ENCODE data around the gene TLE6. TPM values are rescaled to one million over a fixed set of nuclear protein-coding genes. Genes with fewer than 3 reads are reported as not detected.
A peak's percentile ranks its signal among the peaks of the same experiment; 100 is the strongest.

TLE6 gene
- total RNA-seq, 1 donor, result 0.72 TPM

GRCh38 chr19:3024870-3025548 is 47.6 kb downstream of the TLE6 start:
- H3K79me2 ChIP-seq (ENCODE audit: insufficient read depth, low read length), result no peaks in the 10 kb centered on the region
- H3K4me3 ChIP-seq (ENCODE audit: insufficient read depth, low read length), result no peak overlapping the region
- DNase-seq (ENCODE audit: insufficient read length, low spot score, missing footprints), result peak; percentile 65
- peaks cover 18% of the 10 kb centered on the region for H3K27me3 ChIP-seq (ENCODE audit: insufficient read depth, low read length)
- no peak for TF ChIP-seq CTCF (IDR thresholded peaks at IDR 0.05; ENCODE audit: extremely low read depth, low read depth, low read length)
- H3K27ac ChIP-seq (ENCODE audit: low read depth, low read length), result no peak overlapping the region
- H3K4me2 ChIP-seq (ENCODE audit: insufficient read depth, low read length), result no peak overlapping the region
- H3K4me1 ChIP-seq (ENCODE audit: insufficient read depth, low read length), result no peaks in the 10 kb centered on the region
- H3K36me3 ChIP-seq (ENCODE audit: insufficient read depth, low read length), result no peaks in the 10 kb centered on the region
- no peak overlapping the region for H2AFZ ChIP-seq (ENCODE audit: low read length)
- H3K9me3 ChIP-seq (ENCODE audit: low read depth, low read length), result no peaks in the 10 kb centered on the region
- H4K20me1 ChIP-seq (ENCODE audit: insufficient read depth, low read length), result no peaks in the 10 kb centered on the region

GRCh38 chr19:3025549-3025886 is 48.2 kb downstream of the TLE6 start:
- H3K4me3 ChIP-seq (ENCODE audit: insufficient read depth, low read length), result no peak overlapping the region
- H4K20me1 ChIP-seq (ENCODE audit: insufficient read depth, low read length), result no peaks in the 10 kb centered on the region
- no peak overlapping the region for H3K27ac ChIP-seq (ENCODE audit: low read depth, low read length)
- DNase-seq (ENCODE audit: insufficient read length, low spot score, missing footprints), result peak; percentile 54
- no peaks in the 10 kb centered on the region for H3K79me2 ChIP-seq (ENCODE audit: insufficient read depth, low read length)
- H3K9me3 ChIP-seq (ENCODE audit: low read depth, low read length), result no peaks in the 10 kb centered on the region
- no peak overlapping the region for H3K4me2 ChIP-seq (ENCODE audit: insufficient read depth, low read length)
- no peak overlapping the region for H2AFZ ChIP-seq (ENCODE audit: low read length)
- TF ChIP-seq CTCF (IDR thresholded peaks at IDR 0.05; ENCODE audit: extremely low read depth, low read depth, low read length), result no peak
- no peaks in the 10 kb centered on the region for H3K36me3 ChIP-seq (ENCODE audit: insufficient read depth, low read length)
- no peaks in the 10 kb centered on the region for H3K4me1 ChIP-seq (ENCODE audit: insufficient read depth, low read length)
- H3K27me3 ChIP-seq (ENCODE audit: insufficient read depth, low read length), result peaks cover 23% of the 10 kb centered on the region

GRCh38 chr19:3026768-3027167 is 49.4 kb downstream of the TLE6 start:
- no peak for TF ChIP-seq CTCF (IDR thresholded peaks at IDR 0.05; ENCODE audit: extremely low read depth, low read depth, low read length)
- peak; percentile 58 for DNase-seq (ENCODE audit: insufficient read length, low spot score, missing footprints)
- Histone ChIP-seq H3K36me3 (ENCODE audit: insufficient read depth, low read length) (no peaks in the 10 kb centered on the region), H3K27me3 (ENCODE audit: insufficient read depth, low read length) (peaks cover 34% of the 10 kb centered on the region), H3K79me2 (ENCODE audit: insufficient read depth, low read length) (no peaks in the 10 kb centered on the region), H3K4me3 (ENCODE audit: insufficient read depth, low read length) (no peak overlapping the region), H3K9me3 (ENCODE audit: low read depth, low read length) (no peaks in the 10 kb centered on the region), H4K20me1 (ENCODE audit: insufficient read depth, low read length) (no peaks in the 10 kb centered on the region), H3K27ac (ENCODE audit: low read depth, low read length) (no peak overlapping the region), H2AFZ (ENCODE audit: low read length) (no peak overlapping the region), H3K4me2 (ENCODE audit: insufficient read depth, low read length) (no peak overlapping the region), H3K4me1 (ENCODE audit: insufficient read depth, low read length) (no peaks in the 10 kb centered on the region)

- Histone ChIP-seq H3K27me3 (ENCODE audit: insufficient read depth, low read length) (peaks cover 40% of the 10 kb centered on the region), H3K79me2 (ENCODE audit: insufficient read depth, low read length) (no peaks in the 10 kb centered on the region), H3K4me1 (ENCODE audit: insufficient read depth, low read length) (no peaks in the 10 kb centered on the region), H3K9me3 (ENCODE audit: low read depth, low read length) (no peaks in the 10 kb centered on the region), H3K27ac (ENCODE audit: low read depth, low read length) (no peak overlapping the region), H2AFZ (ENCODE audit: low read length) (no peak overlapping the region), H3K4me3 (ENCODE audit: insufficient read depth, low read length) (no peak overlapping the region), H4K20me1 (ENCODE audit: insufficient read depth, low read length) (no peaks in the 10 kb centered on the region), H3K4me2 (ENCODE audit: insufficient read depth, low read length) (no peak overlapping the region), H3K36me3 (ENCODE audit: insufficient read depth, low read length) (no peaks in the 10 kb centered on the region)
- TF ChIP-seq CTCF (IDR thresholded peaks at IDR 0.05; ENCODE audit: extremely low read depth, low read depth, low read length), result no peak
- DNase-seq (ENCODE audit: insufficient read length, low spot score, missing footprints), result peak; percentile 90
Measured at GRCh38 chr19:3027292-3027691, 49.9 kb downstream of the TLE6 start.
